Pons (tissue), 1 donor: ENCODE results near the gene AATF.

ENCODE experiments used
- DNase-seq: peaks from one replicate; pipeline ENCODE4 v3.0.0-alpha.2; 2016; ENCODE audit warnings: low spot score

The AATF gene

GRCh38 chr17:37082985-37083384 is 134.2 kb downstream of the AATF start:
- DNase-seq = no peak

DNA sequence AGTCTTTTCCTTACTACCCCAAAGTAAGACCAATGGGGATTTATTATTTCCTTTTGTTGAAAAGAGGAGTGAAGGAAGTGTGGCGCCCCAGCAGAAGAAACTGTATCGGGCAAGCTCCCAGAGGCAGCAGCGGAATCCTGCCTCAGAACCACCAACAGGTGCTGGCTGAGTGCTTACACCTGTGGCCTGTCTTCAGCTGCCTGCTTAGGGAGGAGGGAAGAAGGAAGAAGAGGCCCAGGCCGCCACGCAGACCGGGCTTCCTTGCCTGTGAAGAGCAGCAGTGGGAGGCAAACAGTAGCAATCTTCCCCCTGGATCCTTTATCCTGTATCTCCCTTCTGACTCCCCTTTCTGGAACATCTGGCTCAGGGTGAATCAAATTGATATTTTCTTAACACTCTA is 134.7 kb downstream of the AATF start:
- DNase-seq = no peak

- no peak for DNase-seq
Measured at GRCh38 chr17:37084372-37084771, 135.6 kb downstream of the AATF start.

- no peak for DNase-seq
Measured at GRCh38 chr17:37086334-37086733, 137.6 kb downstream of the AATF start.

- no peak for DNase-seq
Measured at GRCh38 chr17:37086948-37087347, 138.2 kb downstream of the AATF start.

DNA sequence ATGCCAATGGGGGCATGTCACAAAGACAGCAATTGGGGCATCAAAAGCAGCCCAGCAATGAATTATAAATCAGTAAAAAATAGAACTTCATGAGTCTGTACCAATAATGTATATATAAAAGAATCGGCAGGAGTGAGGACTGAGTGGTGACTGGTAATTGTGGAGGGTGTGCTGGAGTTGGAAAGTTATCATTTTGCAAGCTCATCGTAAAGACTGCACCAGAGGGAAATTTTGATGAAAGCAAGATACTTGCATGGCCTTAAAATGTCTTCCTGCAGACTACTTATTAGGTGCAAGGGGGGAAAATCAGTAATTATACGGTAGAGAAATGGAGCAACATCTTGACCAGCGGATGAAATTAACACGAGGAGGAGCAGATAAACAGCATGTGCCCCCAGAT is 138.9 kb downstream of the AATF start:
- no peak for DNase-seq

- no peak for DNase-seq
Measured at GRCh38 chr17:37088459-37088858, 139.7 kb downstream of the AATF start.

GRCh38 chr17:37088913-37089312 is 140.2 kb downstream of the AATF start:
- peak; percentile 52 for DNase-seq

DNA sequence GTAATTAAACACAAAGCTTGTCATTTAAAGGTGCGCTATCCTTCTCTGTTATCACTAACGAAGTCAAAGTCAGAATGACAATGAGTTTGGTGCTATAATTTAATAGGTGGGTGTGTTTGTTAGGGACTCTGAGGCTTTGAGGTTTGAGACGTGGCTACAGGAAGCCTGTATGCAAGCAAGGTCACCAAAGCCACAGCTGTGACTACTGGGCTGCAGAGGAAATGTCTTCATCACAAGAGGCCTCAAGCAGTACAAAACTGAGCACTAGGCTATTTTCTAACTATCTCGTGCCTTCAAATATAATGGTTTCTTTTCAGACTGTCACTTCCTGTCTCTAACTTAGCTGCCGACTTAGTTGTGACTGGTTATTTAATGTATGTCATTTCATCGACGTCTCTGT is 141.2 kb downstream of the AATF start:
- no peak for DNase-seq

- no peak for DNase-seq
Measured at GRCh38 chr17:37090941-37091340, 142.2 kb downstream of the AATF start.

DNA sequence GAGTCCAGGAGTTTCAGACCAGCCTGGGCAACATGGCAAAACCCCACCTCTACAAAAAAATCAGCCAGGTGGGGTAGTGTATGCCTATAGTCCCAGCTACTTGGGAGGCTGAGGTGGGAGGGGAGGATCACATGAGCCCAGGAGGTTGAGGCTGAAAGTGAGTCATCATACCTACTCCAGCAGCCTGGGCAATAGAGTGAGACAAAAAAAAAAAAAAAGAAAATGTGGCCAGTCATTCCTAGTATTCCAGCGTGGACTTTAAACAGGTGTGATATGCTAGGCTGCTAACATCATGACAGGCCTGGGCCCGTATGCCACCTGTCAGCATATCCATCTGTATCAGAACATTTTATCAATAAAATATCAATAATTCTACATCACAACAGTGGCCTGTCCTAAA is 143.3 kb downstream of the AATF start:
- DNase-seq = no peak

DNA sequence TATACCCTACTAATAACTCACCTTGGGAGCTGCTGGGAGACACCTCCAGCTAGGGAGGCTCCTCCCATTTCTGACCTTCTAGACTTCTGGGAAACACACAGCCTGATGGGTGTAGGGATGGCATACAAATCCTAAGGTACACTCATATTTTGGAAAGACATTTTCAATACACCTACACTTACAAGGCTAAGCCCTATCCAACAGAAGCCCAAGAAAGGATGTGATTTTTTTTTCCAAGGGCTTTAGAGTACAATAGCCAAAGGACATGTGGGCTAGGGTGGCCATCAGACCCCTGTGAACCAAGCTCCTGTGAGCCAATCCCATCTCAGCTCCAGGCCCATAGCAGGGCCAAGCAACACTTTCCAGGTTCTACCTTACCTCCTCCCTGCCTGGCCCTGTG is 143.9 kb downstream of the AATF start:
- DNase-seq = no peak

- peak; percentile 45 for DNase-seq
Measured at GRCh38 chr17:37094391-37094790, 145.6 kb downstream of the AATF start.

- no peak for DNase-seq
Measured at GRCh38 chr17:37096071-37096470, 147.3 kb downstream of the AATF start.

GRCh38 chr17:37097154-37097553 is 148.4 kb downstream of the AATF start:
- DNase-seq = no peak

GRCh38 chr17:37098152-37098551 is 149.4 kb downstream of the AATF start:
- no peak for DNase-seq

DNA sequence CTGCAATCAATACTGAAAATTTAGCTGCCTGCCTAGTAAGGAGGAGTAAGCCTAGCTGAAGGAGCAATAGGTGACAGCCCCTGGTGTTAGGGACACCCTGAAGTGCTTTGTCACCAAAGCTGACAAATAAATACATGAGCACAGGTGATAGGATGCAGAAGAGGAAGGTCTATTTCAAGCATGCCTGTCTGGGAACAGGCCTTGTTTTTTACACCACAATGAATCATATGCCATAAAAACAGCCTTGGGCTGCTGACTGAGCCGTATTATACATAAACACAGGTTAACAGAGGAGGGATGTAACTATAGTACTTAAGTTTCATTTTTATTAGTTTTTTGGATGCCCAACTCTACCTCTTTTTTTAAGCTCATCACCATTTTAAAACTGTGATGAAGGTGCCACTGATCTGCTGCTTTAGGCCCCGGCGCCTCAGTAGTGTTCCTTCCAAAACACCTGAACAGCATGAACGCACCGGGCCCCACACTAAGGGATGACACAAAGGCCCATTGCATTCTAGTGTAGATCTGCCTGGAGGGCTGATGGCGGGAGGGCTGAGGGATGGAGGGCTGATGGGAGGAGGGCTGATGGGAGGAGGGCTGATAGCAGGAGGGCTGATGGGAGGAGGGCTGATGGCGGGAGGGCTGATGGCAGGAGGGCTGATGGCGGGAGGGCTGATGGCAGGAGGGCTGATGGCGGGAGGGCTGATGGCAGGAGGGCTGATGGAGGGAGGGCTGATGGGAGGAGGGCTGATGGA is 150.3 kb downstream of the AATF start:
- DNase-seq = no peak

GRCh38 chr17:37100231-37100630 is 151.5 kb downstream of the AATF start:
- peak; percentile 56 for DNase-seq

DNA sequence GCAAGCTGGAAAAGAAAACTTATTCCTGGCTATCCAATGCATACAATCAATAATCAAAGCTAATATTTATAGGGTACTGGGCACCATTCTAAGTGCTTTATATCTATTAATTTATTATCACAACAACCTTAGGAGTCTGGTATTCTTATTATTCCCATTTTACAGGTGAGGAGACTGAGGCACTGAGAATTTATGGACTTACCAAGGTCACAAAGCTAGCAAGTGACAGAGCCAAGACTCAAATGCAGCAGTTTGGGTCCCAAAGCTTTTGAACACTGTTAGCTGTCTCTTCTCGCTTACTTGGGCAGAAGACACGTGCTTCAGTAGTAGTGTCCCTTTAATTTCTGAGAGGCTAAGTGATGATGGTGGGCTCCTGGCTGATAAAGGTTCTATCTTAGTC is 152.6 kb downstream of the AATF start:
- no peak for DNase-seq

DNA sequence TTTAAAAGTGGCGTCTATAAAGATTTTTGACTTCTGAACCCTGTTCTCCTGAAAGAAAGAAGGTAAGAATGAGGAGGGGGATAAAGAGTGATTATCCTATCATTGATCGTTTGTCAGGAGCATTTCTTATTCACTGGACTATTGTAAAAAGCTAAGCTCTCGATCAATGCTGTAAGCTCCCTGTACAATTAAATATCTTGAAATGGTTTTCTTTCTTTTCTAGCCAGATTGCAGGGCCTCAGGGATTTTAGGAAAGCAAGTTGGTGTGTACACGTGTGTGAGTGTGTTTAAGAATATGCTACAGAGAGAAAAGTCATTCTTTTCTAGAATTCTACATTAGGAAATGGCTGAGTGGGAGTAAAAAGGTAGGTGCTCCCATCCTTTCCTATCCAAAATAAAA is 154.5 kb downstream of the AATF start:
- no peak for DNase-seq

- no peak for DNase-seq
Measured at GRCh38 chr17:37106049-37106448, 157.3 kb downstream of the AATF start.
